HepG2 (cell line): ENCODE data around the gene TMEM176A. TPM values are rescaled to one million over a fixed set of nuclear protein-coding genes. Genes with fewer than 3 reads are reported as not detected.

Experiments
- ATAC-seq: fragments of 200-7000 bp; cut with Tn5 transposase; 3 replicates; pipeline ENCODE4 v1.9.1; 2020; ENCODE audit warnings: mild to moderate bottlenecking, moderate library complexity
- BruUV-seq: library from RNA; stranded (reverse); fragments of 400-500 nt; replicated peaks from 2 replicates; lab custom pipeline; 2021; lab: Mats Ljungman, UMichigan
- CTCF ChIA-PET: fragments of 300-600 bp; formaldehyde crosslinking; extraction: SDS; loops from one replicate; lab custom pipeline; 2021; ENCODE audit warnings: low total read pairs, inconsistent platforms, low intra/inter-chr PET ratio; lab: Yijun Ruan, JAX
- POLR2A ChIA-PET: fragments of 350-600 bp; sonication (Branson Sonifier 250); formaldehyde crosslinking; loops from one replicate; lab custom pipeline; 2020; ENCODE audit warnings: antibody characterized with exemption, inconsistent platforms; lab: Yijun Ruan, JAX
- DNase-seq: peaks from one replicate; pipeline ENCODE4 v3.0.0-alpha.2; 2015; ENCODE audit warnings: low spot score
- FAIRE-seq: peaks from 3 replicates; lab custom pipeline; 2011; peaks lifted over from hg19 to GRCh38; lab: Jason Lieb, UNC
- H2AFZ ChIP-seq: one replicate; pipeline ENCODE4 v1.6.1; 2011; ENCODE audit warnings: low read length, inconsistent platforms
- H3K27ac ChIP-seq: fragments of 300-600 bp; 3 replicates; pipeline ENCODE4 v1.8.0; 2011; ENCODE audit warnings: mixed run types, mild to moderate bottlenecking, mixed read lengths, low read length, inconsistent platforms; ENCODE audit not compliant: insufficient read depth; ENCODE audit errors: extremely low read length
- H3K27me3 ChIP-seq, 2 experiments: fragments of 200-600 bp in 1 of 2; 2 replicates in 1 of 2; 3 replicates in 1 of 2; pipeline versions ENCODE4 v1.6.0 to v1.8.0; 2011; ENCODE audit warnings: low read length in 2 of 2, mild to moderate bottlenecking in 2 of 2, moderate library complexity in 2 of 2, inconsistent platforms in 1 of 2; ENCODE audit not compliant: insufficient read depth in 2 of 2, control insufficient read depth in 1 of 2
- H3K36me3 ChIP-seq, 2 experiments: fragments of 200-600 bp in 1 of 2; replicated peaks in 1 of 2; 2 replicates in 1 of 2; 3 replicates in 1 of 2; pipeline versions ENCODE4 v1.5.1 to v1.8.0; 2011; ENCODE audit warnings: low read length in 2 of 2, inconsistent platforms in 1 of 2; ENCODE audit not compliant: insufficient read depth in 2 of 2, control insufficient read depth in 1 of 2
- H3K4me1 ChIP-seq: 2 replicates; pipeline ENCODE4 v1.5.1; 2012; ENCODE audit warnings: low read length, inconsistent platforms; ENCODE audit not compliant: insufficient read depth
- H3K4me2 ChIP-seq: 2 replicates; pipeline ENCODE4 v1.6.0; 2011; ENCODE audit warnings: low read depth, low read length, inconsistent platforms
- H3K4me3 ChIP-seq, 3 experiments: fragments of 200-600 bp in 1 of 3; sonication (generic), shearing (Covaris generic) in 1 of 3; replicated peaks in 1 of 3; 2 replicates each; pipeline ENCODE4 v1.5.1; 2011 to 2016; ENCODE audit warnings: low read length in 3 of 3, inconsistent platforms in 2 of 3, low read depth in 2 of 3, mild to moderate bottlenecking in 2 of 3, control low read depth in 1 of 3, mixed read lengths in 1 of 3; ENCODE audit not compliant: insufficient read depth in 1 of 3
- H3K79me2 ChIP-seq: one replicate; pipeline ENCODE4 v1.6.1; 2011; ENCODE audit warnings: low read length, inconsistent platforms; ENCODE audit not compliant: insufficient read depth
- H3K9ac ChIP-seq: 2 replicates; pipeline ENCODE4 v1.6.0; 2011; ENCODE audit warnings: mild to moderate bottlenecking, low read depth, low read length, inconsistent platforms; ENCODE audit not compliant: insufficient read depth
- H3K9me3 ChIP-seq: 2 replicates; pipeline ENCODE4 v1.5.1; 2012; ENCODE audit warnings: mild to moderate bottlenecking, low read length
- H4K20me1 ChIP-seq: 2 replicates; pipeline ENCODE4 v1.6.0; 2011; ENCODE audit warnings: inconsistent platforms, mild to moderate bottlenecking, low read length, moderate library complexity; ENCODE audit not compliant: insufficient read depth
- JARID2 ChIP-seq: sonication (generic); formaldehyde crosslinking; IDR thresholded peaks from 2 replicates; pipeline ENCODE4 v1.8.1; 2023; ENCODE audit warnings: missing genetic modification reagents, inconsistent platforms; ENCODE audit not compliant: insufficient replicate concordance
- KLF6 ChIP-seq: IDR thresholded peaks from 2 replicates; pipeline ENCODE4 v1.8.0; 2016; ENCODE audit warnings: missing biosample characterization, missing genetic modification reagents
- NBN ChIP-seq: fragments of 450-650 bp; conservative IDR thresholded peaks from 2 replicates; pipeline ENCODE4 v1.6.1; 2017
- RELA ChIP-seq: sonication (generic); formaldehyde crosslinking; IDR thresholded peaks from 2 replicates; pipeline ENCODE4 v1.4.0; 2020; ENCODE audit warnings: missing genetic modification reagents
- RFX1 ChIP-seq: fragments of 450-650 bp; IDR thresholded peaks from 2 replicates; pipeline ENCODE4 v1.6.1; 2017
- ZFAT ChIP-seq: sonication (generic); formaldehyde crosslinking; conservative IDR thresholded peaks from 2 replicates; pipeline ENCODE4 v1.8.1; 2023; ENCODE audit warnings: missing genetic modification reagents, inconsistent platforms
- ZNF564 ChIP-seq: sonication (generic); formaldehyde crosslinking; IDR thresholded peaks from 2 replicates; pipeline ENCODE4 v1.8.1; 2023; ENCODE audit warnings: mild to moderate bottlenecking, missing genetic modification reagents
- WGBS: methylation state at CpG from one replicate; pipeline ENCODE4 v1.1.6; 2017; ENCODE audit warnings: low lambda C conversion rate; 5-methylcytosine and 5-hydroxymethylcytosine counted together
- in situ Hi-C: cut with HindIII; loops from 2 replicates; pipeline ENCODE4 v1.10.0; 2017; ENCODE audit warnings: low pct_unique_long_range_greater_than_20kb; ENCODE audit not compliant: extremely low pct_ligation_motif_present
- intact Hi-C: fragments of 100-400 bp; cut with micrococcal nuclease; formaldehyde crosslinking; loops from one replicate; pipeline ENCODE4 v1.10.0; 2022; ENCODE audit not compliant: unreplicated experiment
- polyA plus RNA-seq, 8 experiments: library from polyadenylated mRNA; depleted of rRNA in 3 of 8; stranded (reverse) in 7 of 8; unstranded in 1 of 8; fragments of >200 nt; fragmentation: Illumina TruSeq in 4 of 8; extraction: Trizol in 4 of 8; gene quantifications; 2 replicates each; pipeline versions ENCODE4 v1.2.1 to v1.2.3, GENCODE V29; 2011 to 2016; ENCODE audit warnings: low read depth in 4 of 8, missing spikeins in 1 of 8, mixed read lengths in 1 of 8; ENCODE audit not compliant: insufficient read depth in 1 of 8
- total RNA-seq, 5 experiments: library from RNA; depleted of rRNA; stranded (reverse); fragments of >200 nt; fragmentation: Illumina TruSeq; extraction: Trizol; gene quantifications; 2 replicates each; pipeline ENCODE4 v1.2.3, GENCODE V29; 2016; ENCODE audit warnings: low read depth in 1 of 5
- TF ChIP-seq, protein P1 (sequence below): sonication (generic); formaldehyde crosslinking; IDR thresholded peaks from 2 replicates; pipeline ENCODE4 v1.4.0; 2020; ENCODE audit warnings: missing genetic modification reagents
- TF ChIP-seq, protein P2 (sequence below): sonication (generic); formaldehyde crosslinking; IDR thresholded peaks from 2 replicates; pipeline ENCODE4 v1.4.0; 2020; ENCODE audit warnings: mild to moderate bottlenecking, missing genetic modification reagents, borderline replicate concordance
- TF ChIP-seq, protein P3 (sequence below): sonication (generic); formaldehyde crosslinking; IDR thresholded peaks from 2 replicates; pipeline ENCODE4 v1.5.1; 2020; ENCODE audit warnings: mild to moderate bottlenecking, missing genetic modification reagents

TMEM176A gene
- total and polyA plus RNA-seq, 2 of the 13 experiments (the other 11 are each of a cell fraction or from before 2014, with no cell fraction given) = not detected

DNA sequence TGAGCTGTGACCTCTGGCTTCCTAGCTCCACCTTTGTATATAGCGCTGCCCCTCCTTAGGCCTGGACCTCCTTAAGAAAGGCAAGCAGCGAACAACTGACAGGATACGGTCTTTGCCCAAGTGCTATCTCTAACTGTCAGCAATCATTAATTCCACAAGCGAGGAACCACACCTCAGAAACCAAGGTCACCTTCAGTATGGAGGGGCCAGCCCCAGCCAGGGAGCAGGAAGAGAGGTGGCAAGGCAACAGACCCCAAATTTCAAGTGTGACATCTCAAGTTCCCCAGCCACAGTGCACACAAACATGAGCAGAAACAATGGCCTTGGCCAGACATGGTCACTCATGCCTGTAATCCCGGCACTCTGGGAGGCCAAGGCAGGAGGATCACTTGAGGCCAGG, 47.0 kb downstream of the TMEM176A start:
- Histone ChIP-seq H4K20me1 (no peaks in the 10 kb centered on the region), H3K4me2 (no peak overlapping the region)
- intact Hi-C loops = no loop called here
- no peak for TF ChIP-seq NBN
- TF ChIP-seq KLF6 (CRISPR knock-in tag) = no peak
- TF ChIP-seq, protein P1, sequence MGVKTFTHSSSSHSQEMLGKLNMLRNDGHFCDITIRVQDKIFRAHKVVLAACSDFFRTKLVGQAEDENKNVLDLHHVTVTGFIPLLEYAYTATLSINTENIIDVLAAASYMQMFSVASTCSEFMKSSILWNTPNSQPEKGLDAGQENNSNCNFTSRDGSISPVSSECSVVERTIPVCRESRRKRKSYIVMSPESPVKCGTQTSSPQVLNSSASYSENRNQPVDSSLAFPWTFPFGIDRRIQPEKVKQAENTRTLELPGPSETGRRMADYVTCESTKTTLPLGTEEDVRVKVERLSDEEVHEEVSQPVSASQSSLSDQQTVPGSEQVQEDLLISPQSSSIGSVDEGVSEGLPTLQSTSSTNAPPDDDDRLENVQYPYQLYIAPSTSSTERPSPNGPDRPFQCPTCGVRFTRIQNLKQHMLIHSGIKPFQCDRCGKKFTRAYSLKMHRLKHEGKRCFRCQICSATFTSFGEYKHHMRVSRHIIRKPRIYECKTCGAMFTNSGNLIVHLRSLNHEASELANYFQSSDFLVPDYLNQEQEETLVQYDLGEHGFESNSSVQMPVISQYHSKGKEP (CRISPR knock-in tag) = no peak
- TF ChIP-seq RFX1 = no peak
- TF ChIP-seq ZNF564 (CRISPR knock-in tag) = no peak
- TF ChIP-seq, all 625 proteins: peak for 0
- H3K36me3 ChIP-seq = no peaks in the 10 kb centered on the region
- DNase-seq (no peak), ATAC-seq (no peak), FAIRE-seq (no peak)
- H3K27me3 ChIP-seq = peaks cover 6 to 42% of the 10 kb centered on the region in 2 experiments
- H3K9me3 ChIP-seq = no peaks in the 10 kb centered on the region
- in situ Hi-C loops = no loop called here
- WGBS = 23% methylated on average over 4 of the region's 5 CpGs
- ChIA-PET POLR2A (no interaction called here), CTCF (no interaction called here)
- no peak overlapping the region for H3K27ac ChIP-seq
- no peak overlapping the region for H3K4me3 ChIP-seq
- no peak overlapping the region for H3K9ac ChIP-seq
- no TSS peak for BruUV-seq
- no peak overlapping the region for H2AFZ ChIP-seq
- no peaks in the 10 kb centered on the region for H3K4me1 ChIP-seq
- H3K79me2 ChIP-seq = no peaks in the 10 kb centered on the region

DNA sequence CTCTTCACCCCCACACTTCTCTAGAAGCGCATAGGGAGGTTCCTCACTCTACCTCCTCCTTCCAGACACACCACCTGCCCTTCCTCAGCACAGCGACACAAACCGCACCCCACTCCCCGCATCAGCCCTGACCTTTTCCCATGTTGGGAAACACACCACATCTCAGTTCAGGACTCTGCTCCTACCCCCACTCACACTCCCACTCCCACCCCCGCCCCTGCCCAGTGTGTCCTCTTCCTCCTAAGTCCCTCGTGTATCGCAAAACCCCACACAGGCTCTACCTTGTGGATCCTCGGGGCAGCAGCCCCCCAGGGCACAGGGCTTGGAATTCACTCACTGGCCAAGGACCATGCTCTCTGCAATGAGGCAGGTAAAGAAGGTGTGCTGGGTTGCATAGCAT, 47.5 kb downstream of the TMEM176A start:
- CTCF ChIA-PET = no interaction called here
- BruUV-seq = no TSS peak
- Histone ChIP-seq H4K20me1 (no peaks in the 10 kb centered on the region), H2AFZ (no peak overlapping the region), H3K4me2 (no peak overlapping the region), H3K4me1 (no peaks in the 10 kb centered on the region), H3K4me3 (no peak overlapping the region), H3K79me2 (no peaks in the 10 kb centered on the region), H3K9me3 (no peaks in the 10 kb centered on the region), H3K9ac (no peak overlapping the region), H3K36me3 (no peaks in the 10 kb centered on the region), H3K27ac (no peak overlapping the region), H3K27me3 (peaks cover 6 to 48% of the 10 kb centered on the region in 2 experiments)
- POLR2A ChIA-PET = no interaction called here
- intact Hi-C loops (no loop called here), in situ Hi-C loops (no loop called here)
- WGBS = 41% methylated on average over 8 of the region's 8 CpGs
- DNase-seq (no peak), ATAC-seq (no peak), FAIRE-seq (no peak)
- TF ChIP-seq RELA (CRISPR knock-in tag) (no peak), JARID2 (CRISPR knock-in tag) (no peak), ZFAT (CRISPR knock-in tag) (no peak)
- TF ChIP-seq, protein P2, sequence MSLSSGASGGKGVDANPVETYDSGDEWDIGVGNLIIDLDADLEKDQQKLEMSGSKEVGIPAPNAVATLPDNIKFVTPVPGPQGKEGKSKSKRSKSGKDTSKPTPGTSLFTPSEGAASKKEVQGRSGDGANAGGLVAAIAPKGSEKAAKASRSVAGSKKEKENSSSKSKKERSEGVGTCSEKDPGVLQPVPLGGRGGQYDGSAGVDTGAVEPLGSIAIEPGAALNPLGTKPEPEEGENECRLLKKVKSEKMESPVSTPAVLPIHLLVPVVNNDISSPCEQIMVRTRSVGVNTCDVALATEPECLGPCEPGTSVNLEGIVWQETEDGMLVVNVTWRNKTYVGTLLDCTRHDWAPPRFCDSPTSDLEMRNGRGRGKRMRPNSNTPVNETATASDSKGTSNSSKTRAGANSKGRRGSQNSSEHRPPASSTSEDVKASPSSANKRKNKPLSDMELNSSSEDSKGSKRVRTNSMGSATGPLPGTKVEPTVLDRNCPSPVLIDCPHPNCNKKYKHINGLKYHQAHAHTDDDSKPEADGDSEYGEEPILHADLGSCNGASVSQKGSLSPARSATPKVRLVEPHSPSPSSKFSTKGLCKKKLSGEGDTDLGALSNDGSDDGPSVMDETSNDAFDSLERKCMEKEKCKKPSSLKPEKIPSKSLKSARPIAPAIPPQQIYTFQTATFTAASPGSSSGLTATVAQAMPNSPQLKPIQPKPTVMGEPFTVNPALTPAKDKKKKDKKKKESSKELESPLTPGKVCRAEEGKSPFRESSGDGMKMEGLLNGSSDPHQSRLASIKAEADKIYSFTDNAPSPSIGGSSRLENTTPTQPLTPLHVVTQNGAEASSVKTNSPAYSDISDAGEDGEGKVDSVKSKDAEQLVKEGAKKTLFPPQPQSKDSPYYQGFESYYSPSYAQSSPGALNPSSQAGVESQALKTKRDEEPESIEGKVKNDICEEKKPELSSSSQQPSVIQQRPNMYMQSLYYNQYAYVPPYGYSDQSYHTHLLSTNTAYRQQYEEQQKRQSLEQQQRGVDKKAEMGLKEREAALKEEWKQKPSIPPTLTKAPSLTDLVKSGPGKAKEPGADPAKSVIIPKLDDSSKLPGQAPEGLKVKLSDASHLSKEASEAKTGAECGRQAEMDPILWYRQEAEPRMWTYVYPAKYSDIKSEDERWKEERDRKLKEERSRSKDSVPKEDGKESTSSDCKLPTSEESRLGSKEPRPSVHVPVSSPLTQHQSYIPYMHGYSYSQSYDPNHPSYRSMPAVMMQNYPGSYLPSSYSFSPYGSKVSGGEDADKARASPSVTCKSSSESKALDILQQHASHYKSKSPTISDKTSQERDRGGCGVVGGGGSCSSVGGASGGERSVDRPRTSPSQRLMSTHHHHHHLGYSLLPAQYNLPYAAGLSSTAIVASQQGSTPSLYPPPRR (CRISPR knock-in tag) = no peak
- TF ChIP-seq, protein P3, sequence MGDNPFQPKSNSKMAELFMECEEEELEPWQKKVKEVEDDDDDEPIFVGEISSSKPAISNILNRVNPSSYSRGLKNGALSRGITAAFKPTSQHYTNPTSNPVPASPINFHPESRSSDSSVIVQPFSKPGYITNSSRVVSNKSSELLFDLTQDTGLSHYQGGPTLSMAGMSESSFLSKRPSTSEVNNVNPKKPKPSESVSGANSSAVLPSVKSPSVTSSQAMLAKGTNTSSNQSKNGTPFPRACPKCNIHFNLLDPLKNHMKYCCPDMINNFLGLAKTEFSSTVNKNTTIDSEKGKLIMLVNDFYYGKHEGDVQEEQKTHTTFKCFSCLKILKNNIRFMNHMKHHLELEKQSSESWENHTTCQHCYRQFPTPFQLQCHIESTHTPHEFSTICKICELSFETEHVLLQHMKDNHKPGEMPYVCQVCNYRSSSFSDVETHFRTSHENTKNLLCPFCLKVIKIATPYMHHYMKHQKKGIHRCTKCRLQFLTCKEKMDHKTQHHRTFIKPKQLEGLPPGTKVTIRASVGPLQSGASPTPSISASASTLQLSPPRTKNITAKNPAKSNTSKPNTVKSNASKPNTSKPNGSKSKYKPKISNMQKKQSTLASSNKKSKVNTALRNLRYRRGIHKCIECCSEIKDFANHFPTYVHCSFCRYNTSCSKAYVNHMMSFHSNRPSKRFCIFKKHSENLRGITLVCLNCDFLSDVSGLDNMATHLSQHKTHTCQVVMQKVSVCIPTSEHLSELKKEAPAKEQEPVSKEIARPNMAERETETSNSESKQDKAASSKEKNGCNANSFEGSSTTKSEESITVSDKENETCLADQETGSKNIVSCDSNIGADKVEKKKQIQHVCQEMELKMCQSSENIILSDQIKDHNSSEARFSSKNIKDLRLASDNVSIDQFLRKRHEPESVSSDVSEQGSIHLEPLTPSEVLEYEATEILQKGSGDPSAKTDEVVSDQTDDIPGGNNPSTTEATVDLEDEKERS (CRISPR knock-in tag) = no peak
